HEK293 (cell line): ENCODE results near the gene CDCA5.

Source experiments
- BCL11B ChIP-seq: fragments of 450-650 bp; formaldehyde crosslinking; IDR thresholded peaks from 2 replicates; pipeline ENCODE4 v1.5.1; 2016; ENCODE audit warnings: low read depth, missing biosample characterization, missing genetic modification characterization
- HOXD13 ChIP-seq: sonication (generic); formaldehyde crosslinking; IDR thresholded peaks from 2 replicates; pipeline ENCODE4 v1.8.0; 2022; ENCODE audit warnings: missing genetic modification reagents, borderline replicate concordance
- KLF1 ChIP-seq: fragments of 450-650 bp; formaldehyde crosslinking; IDR thresholded peaks from 2 replicates; pipeline ENCODE4 v1.5.1; 2016; ENCODE audit warnings: missing biosample characterization, missing genetic modification characterization
- KLF9 ChIP-seq: fragments of 450-650 bp; formaldehyde crosslinking; IDR thresholded peaks from 2 replicates; pipeline ENCODE4 v1.5.1; 2016; ENCODE audit warnings: missing biosample characterization, missing genetic modification characterization, low read depth
- OVOL3 ChIP-seq: fragments of 450-650 bp; formaldehyde crosslinking; IDR thresholded peaks from 2 replicates; pipeline ENCODE4 v1.5.1; 2016; ENCODE audit warnings: missing biosample characterization, missing genetic modification characterization
- PBX3 ChIP-seq: sonication (generic); formaldehyde crosslinking; IDR thresholded peaks from 2 replicates; pipeline ENCODE4 v1.8.1; 2022; ENCODE audit warnings: mild to moderate bottlenecking, moderate library complexity, missing genetic modification reagents
- SP3 ChIP-seq: fragments of 450-650 bp; formaldehyde crosslinking; IDR thresholded peaks from 2 replicates; pipeline ENCODE4 v1.5.1; 2016; ENCODE audit warnings: missing biosample characterization, missing genetic modification characterization
- ZBTB1 ChIP-seq: fragments of 450-650 bp; formaldehyde crosslinking; IDR thresholded peaks from 2 replicates; pipeline ENCODE4 v1.5.1; 2016; ENCODE audit warnings: missing biosample characterization, missing genetic modification characterization
- ZBTB17 ChIP-seq: fragments of 450-650 bp; formaldehyde crosslinking; IDR thresholded peaks from 2 replicates; pipeline ENCODE4 v1.5.1; 2016; ENCODE audit warnings: missing biosample characterization, missing genetic modification characterization
- ZNF121 ChIP-seq: fragments of 450-650 bp; formaldehyde crosslinking; IDR thresholded peaks from 2 replicates; pipeline ENCODE4 v1.5.1; 2016; ENCODE audit warnings: missing biosample characterization, missing genetic modification characterization
- ZNF155 ChIP-seq: fragments of 450-650 bp; formaldehyde crosslinking; IDR thresholded peaks from 2 replicates; pipeline ENCODE4 v1.5.1; 2016; ENCODE audit warnings: missing biosample characterization, missing genetic modification characterization
- ZNF23 ChIP-seq: fragments of 450-650 bp; formaldehyde crosslinking; IDR thresholded peaks from 2 replicates; pipeline ENCODE4 v1.5.1; 2016; ENCODE audit warnings: missing biosample characterization, missing genetic modification characterization, borderline replicate concordance
- ZNF341 ChIP-seq: fragments of 450-650 bp; formaldehyde crosslinking; IDR thresholded peaks from 2 replicates; pipeline ENCODE4; 2016; ENCODE audit warnings: low read depth, missing biosample characterization, missing genetic modification characterization
- ZNF394 ChIP-seq: fragments of 450-650 bp; formaldehyde crosslinking; IDR thresholded peaks from 2 replicates; pipeline ENCODE4 v1.5.1; 2016; ENCODE audit warnings: missing biosample characterization, missing genetic modification characterization, mild to moderate bottlenecking, moderate library complexity, borderline replicate concordance
- ZNF423 ChIP-seq: fragments of 450-650 bp; formaldehyde crosslinking; IDR thresholded peaks from 2 replicates; pipeline ENCODE4 v1.5.1; 2016; ENCODE audit warnings: missing biosample characterization, missing genetic modification characterization
- ZNF530 ChIP-seq: fragments of 450-650 bp; formaldehyde crosslinking; IDR thresholded peaks from 2 replicates; pipeline ENCODE4 v1.5.1; 2016; ENCODE audit warnings: low read depth, missing biosample characterization, missing genetic modification characterization
- ZNF645 ChIP-seq: fragments of 450-650 bp; formaldehyde crosslinking; IDR thresholded peaks from 2 replicates; pipeline ENCODE4; 2016; ENCODE audit warnings: missing biosample characterization, missing genetic modification characterization
- ZNF658 ChIP-seq: fragments of 450-650 bp; formaldehyde crosslinking; IDR thresholded peaks from 2 replicates; pipeline ENCODE4; 2016; ENCODE audit warnings: missing biosample characterization, missing genetic modification characterization
- ZNF660 ChIP-seq: fragments of 450-650 bp; IDR thresholded peaks from 2 replicates; pipeline ENCODE4 v1.5.1; 2018; ENCODE audit warnings: missing biosample characterization, mild to moderate bottlenecking, missing genetic modification characterization
- ZNF677 ChIP-seq: fragments of 450-650 bp; IDR thresholded peaks from 2 replicates; pipeline ENCODE4 v1.5.0; 2018; ENCODE audit warnings: missing biosample characterization, mild to moderate bottlenecking, missing genetic modification characterization, moderate library complexity
- ZNF692 ChIP-seq: fragments of 450-650 bp; formaldehyde crosslinking; IDR thresholded peaks from 2 replicates; pipeline ENCODE4 v1.5.1; 2016; ENCODE audit warnings: missing biosample characterization, missing genetic modification characterization
- ZNF707 ChIP-seq: fragments of 450-650 bp; formaldehyde crosslinking; IDR thresholded peaks from 2 replicates; pipeline ENCODE4 v1.5.1; 2016; ENCODE audit warnings: missing biosample characterization, missing genetic modification characterization
- ZNF776 ChIP-seq: fragments of 450-650 bp; formaldehyde crosslinking; IDR thresholded peaks from 2 replicates; pipeline ENCODE4 v1.5.0; 2017; ENCODE audit warnings: missing biosample characterization, missing genetic modification characterization, borderline replicate concordance
- ZNF791 ChIP-seq: fragments of 450-650 bp; formaldehyde crosslinking; IDR thresholded peaks from 2 replicates; pipeline ENCODE4 v1.5.1; 2016; ENCODE audit warnings: missing biosample characterization, missing genetic modification characterization
- ZSCAN5A ChIP-seq: fragments of 450-650 bp; formaldehyde crosslinking; IDR thresholded peaks from 2 replicates; pipeline ENCODE4 v1.5.1; 2016; ENCODE audit warnings: missing biosample characterization, missing genetic modification characterization
- TF ChIP-seq, protein P1 (sequence below): fragments of 450-650 bp; formaldehyde crosslinking; IDR thresholded peaks from 2 replicates; pipeline ENCODE4 v1.5.1; 2016; ENCODE audit warnings: missing biosample characterization, missing genetic modification characterization
- TF ChIP-seq, protein P2 (sequence below): fragments of 450-650 bp; formaldehyde crosslinking; IDR thresholded peaks from 2 replicates; pipeline ENCODE4 v1.5.1; 2016; ENCODE audit warnings: missing biosample characterization, missing genetic modification characterization
- TF ChIP-seq, protein P3 (sequence below): fragments of 450-650 bp; formaldehyde crosslinking; conservative IDR thresholded peaks from 2 replicates; pipeline ENCODE4 v1.5.1; 2016; ENCODE audit warnings: low read depth, missing biosample characterization, missing genetic modification characterization

The CDCA5 gene

GRCh38 chr11:65110354-65110861, 26.6 kb upstream of the CDCA5 start (continued):
- TF ChIP-seq, protein P1, sequence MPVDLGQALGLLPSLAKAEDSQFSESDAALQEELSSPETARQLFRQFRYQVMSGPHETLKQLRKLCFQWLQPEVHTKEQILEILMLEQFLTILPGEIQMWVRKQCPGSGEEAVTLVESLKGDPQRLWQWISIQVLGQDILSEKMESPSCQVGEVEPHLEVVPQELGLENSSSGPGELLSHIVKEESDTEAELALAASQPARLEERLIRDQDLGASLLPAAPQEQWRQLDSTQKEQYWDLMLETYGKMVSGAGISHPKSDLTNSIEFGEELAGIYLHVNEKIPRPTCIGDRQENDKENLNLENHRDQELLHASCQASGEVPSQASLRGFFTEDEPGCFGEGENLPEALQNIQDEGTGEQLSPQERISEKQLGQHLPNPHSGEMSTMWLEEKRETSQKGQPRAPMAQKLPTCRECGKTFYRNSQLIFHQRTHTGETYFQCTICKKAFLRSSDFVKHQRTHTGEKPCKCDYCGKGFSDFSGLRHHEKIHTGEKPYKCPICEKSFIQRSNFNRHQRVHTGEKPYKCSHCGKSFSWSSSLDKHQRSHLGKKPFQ (tag by site-specific recombination), result no peak
- TF ChIP-seq ZNF677 (tag by site-specific recombination) (no peak), ZNF394 (tag by site-specific recombination) (no peak), ZNF660 (tag by site-specific recombination) (no peak), ZNF530 (tag by site-specific recombination) (no peak), HOXD13 (no peak), SP3 (tag by site-specific recombination) (no peak), BCL11B (no peak), ZSCAN5A (tag by site-specific recombination) (no peak), ZNF423 (no peak), ZNF692 (tag by site-specific recombination) (no peak), OVOL3 (no peak), PBX3 (CRISPR knock-in tag) (no peak), KLF9 (tag by site-specific recombination) (no peak), ZBTB17 (peak; percentile 79), ZNF707 (tag by site-specific recombination) (no peak), ZNF121 (tag by site-specific recombination) (no peak), ZBTB1 (tag by site-specific recombination) (no peak), KLF1 (tag by site-specific recombination) (no peak), ZNF645 (tag by site-specific recombination) (no peak), ZNF776 (no peak), ZNF155 (tag by site-specific recombination) (no peak), ZNF658 (no peak), ZNF341 (tag by site-specific recombination) (peak; percentile 65), ZNF23 (tag by site-specific recombination) (no peak), ZNF791 (tag by site-specific recombination) (no peak)
- TF ChIP-seq, protein P2, sequence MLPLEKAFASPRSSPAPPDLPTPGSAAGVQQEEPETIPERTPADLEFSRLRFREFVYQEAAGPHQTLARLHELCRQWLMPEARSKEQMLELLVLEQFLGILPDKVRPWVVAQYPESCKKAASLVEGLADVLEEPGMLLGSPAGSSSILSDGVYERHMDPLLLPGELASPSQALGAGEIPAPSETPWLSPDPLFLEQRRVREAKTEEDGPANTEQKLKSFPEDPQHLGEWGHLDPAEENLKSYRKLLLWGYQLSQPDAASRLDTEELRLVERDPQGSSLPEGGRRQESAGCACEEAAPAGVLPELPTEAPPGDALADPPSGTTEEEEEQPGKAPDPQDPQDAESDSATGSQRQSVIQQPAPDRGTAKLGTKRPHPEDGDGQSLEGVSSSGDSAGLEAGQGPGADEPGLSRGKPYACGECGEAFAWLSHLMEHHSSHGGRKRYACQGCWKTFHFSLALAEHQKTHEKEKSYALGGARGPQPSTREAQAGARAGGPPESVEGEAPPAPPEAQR (tag by site-specific recombination), result no peak
- TF ChIP-seq, protein P3, sequence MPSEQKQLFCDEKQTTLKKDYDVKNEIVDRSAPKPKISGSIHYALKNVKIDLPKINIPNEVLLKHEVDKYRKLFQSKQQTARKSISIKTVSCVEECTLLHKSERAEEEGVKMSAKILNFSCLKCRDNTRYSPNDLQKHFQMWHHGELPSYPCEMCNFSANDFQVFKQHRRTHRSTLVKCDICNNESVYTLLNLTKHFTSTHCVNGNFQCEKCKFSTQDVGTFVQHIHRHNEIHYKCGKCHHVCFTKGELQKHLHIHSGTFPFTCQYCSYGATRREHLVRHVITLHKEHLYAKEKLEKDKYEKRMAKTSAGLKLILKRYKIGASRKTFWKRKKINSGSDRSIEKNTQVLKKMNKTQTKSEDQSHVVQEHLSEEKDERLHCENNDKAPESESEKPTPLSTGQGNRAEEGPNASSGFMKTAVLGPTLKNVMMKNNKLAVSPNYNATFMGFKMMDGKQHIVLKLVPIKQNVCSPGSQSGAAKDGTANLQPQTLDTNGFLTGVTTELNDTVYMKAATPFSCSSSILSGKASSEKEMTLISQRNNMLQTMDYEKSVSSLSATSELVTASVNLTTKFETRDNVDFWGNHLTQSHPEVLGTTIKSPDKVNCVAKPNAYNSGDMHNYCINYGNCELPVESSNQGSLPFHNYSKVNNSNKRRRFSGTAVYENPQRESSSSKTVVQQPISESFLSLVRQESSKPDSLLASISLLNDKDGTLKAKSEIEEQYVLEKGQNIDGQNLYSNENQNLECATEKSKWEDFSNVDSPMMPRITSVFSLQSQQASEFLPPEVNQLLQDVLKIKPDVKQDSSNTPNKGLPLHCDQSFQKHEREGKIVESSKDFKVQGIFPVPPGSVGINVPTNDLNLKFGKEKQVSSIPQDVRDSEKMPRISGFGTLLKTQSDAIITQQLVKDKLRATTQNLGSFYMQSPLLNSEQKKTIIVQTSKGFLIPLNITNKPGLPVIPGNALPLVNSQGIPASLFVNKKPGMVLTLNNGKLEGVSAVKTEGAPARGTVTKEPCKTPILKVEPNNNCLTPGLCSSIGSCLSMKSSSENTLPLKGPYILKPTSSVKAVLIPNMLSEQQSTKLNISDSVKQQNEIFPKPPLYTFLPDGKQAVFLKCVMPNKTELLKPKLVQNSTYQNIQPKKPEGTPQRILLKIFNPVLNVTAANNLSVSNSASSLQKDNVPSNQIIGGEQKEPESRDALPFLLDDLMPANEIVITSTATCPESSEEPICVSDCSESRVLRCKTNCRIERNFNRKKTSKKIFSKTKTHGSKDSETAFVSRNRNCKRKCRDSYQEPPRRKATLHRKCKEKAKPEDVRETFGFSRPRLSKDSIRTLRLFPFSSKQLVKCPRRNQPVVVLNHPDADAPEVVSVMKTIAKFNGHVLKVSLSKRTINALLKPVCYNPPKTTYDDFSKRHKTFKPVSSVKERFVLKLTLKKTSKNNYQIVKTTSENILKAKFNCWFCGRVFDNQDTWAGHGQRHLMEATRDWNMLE (tag by site-specific recombination), result no peak
